Coronary artery (tissue), 2 donors: ENCODE data around the gene IAPP.
"Not testable (repeated sequence)": the region's sequence is repeated elsewhere in the genome, so short reads cannot be mapped to it uniquely, and the experiment has no call there.

Experiments
- DNase-seq: peaks from one replicate; pipeline ENCODE4 v3.0.0-alpha.2; 2017; ENCODE audit warnings: low spot score
- H3K27ac ChIP-seq, 2 donors: fragments of 200-600 bp; sonication (generic); one replicate each; pipeline ENCODE4 v1.5.1; 2016 to 2019
- H3K4me3 ChIP-seq: fragments of 200-600 bp; sonication (generic); 2 replicates; pipeline ENCODE4 v1.5.1; 2016; ENCODE audit warnings: mild to moderate bottlenecking, moderate library complexity
- CTCF ChIP-seq: fragments of 200-600 bp; sonication (generic); IDR thresholded peaks from one replicate; pipeline ENCODE4 v1.5.1; 2019; ENCODE audit warnings: antibody characterized with exemption

IAPP gene

GRCh38 chr12:21416511-21417121 lies 43.9 kb downstream of the IAPP start:
- no peak for TF ChIP-seq CTCF
- Histone ChIP-seq H3K27ac (no peak overlapping the region), H3K4me3 (no peak overlapping the region)
- DNase-seq = no peak

GRCh38 chr12:21418398-21418797 lies 45.7 kb downstream of the IAPP start:
- H3K27ac ChIP-seq, H3K4me3 ChIP-seq, DNase-seq: not testable (repeated sequence)

GRCh38 chr12:21419009-21419699 lies 46.5 kb downstream of the IAPP start:
- not testable (repeated sequence) for H3K27ac ChIP-seq, H3K4me3 ChIP-seq, DNase-seq

GRCh38 chr12:21428241-21428640 lies 55.5 kb downstream of the IAPP start:
- TF ChIP-seq CTCF = no peak
- no peak for DNase-seq
- Histone ChIP-seq H3K27ac (no peak overlapping the region), H3K4me3 (no peak overlapping the region)
